ENCODE data around the gene SH3GL2.

- no peak for TF ChIP-seq CTCF (IDR thresholded peaks at IDR 0.05)
- TF ChIP-seq ZFX (IDR thresholded peaks at IDR 0.05; ENCODE audit: borderline replicate concordance), result no peak
These were observed 7.0 kb upstream of the SH3GL2 start for GRCh38 chr9:17571825-17572224.

Data from 22Rv1 (cell line).